ENCODE results near the gene UVRAG.

DNA sequence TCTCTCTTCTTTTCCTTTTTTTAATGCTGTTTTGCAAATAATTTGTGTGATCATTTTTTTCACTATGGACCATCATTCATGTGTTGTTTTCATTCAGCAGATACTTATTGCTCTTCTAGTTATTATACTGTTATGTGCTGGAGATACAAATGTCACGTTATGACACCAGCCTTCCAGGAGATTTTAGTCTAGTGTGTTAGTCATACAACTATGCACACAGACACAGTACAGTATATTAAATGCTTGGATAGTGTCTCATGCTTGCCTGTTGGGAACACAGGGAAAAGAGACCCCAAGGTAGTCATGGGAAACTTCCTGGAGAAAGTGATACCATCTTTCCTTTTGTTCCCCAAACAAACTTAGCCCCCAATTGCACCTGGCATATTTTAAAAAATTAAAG lies 116.1 kb downstream of the UVRAG start:
- TF ChIP-seq CTCF (optimal IDR thresholded peaks at IDR 0.05 in 1 of 3, IDR thresholded peaks at IDR 0.05 in 1 of 3, conservative IDR thresholded peaks at IDR 0.05 in 1 of 3; ENCODE audit: extremely low read depth in 1 of 3, insufficient read depth in 2 of 3, low read length in 3 of 3) (no peak), EZH2 (IDR thresholded peaks at IDR 0.05; ENCODE audit: low read length) (no peak)
